Stimulated activated CD8-positive, alpha-beta memory T cell treated with anti-CD3 and anti-CD28 coated beads, Interleukin-4, amount 100 ng/mL, for 4 hours (primary cell): ENCODE results near the gene ADRA2B.
"Not testable (repeated sequence)": the region's sequence is repeated elsewhere in the genome, so short reads cannot be mapped to it uniquely, and the experiment has no call there.

ENCODE experiments used
- DNase-seq, 2 donors: peaks; one replicate each; pipeline ENCODE4 v3.0.0-alpha.2; 2020; ENCODE audit warnings: low read depth in 2 of 2, low spot score in 1 of 2

The ADRA2B gene

GRCh38 chr2:96116424-96116878, at the start of gene ADRA2B:
Gene ADRA2B, minus strand, starts transcription at chr2:96116571. Its CDS starts 422 bp downstream, at chr2:96116149.
- peak; percentile 47 to 69 for DNase-seq

- DNase-seq: no peak
These were observed 48.3 kb upstream of the ADRA2B start for GRCh38 chr2:96164459-96165184.

- peak in 1 of 2 donors; percentile 88 for DNase-seq
These were observed 47.5 kb upstream of the ADRA2B start for GRCh38 chr2:96163768-96164429.

GRCh38 chr2:96163415-96163767, 47.0 kb upstream of the ADRA2B start:
- DNase-seq: no peak

- no peak for DNase-seq
These were observed 45.5 kb upstream of the ADRA2B start for GRCh38 chr2:96161898-96162297.

- not testable (repeated sequence) for DNase-seq
These were observed 44.0 kb upstream of the ADRA2B start for GRCh38 chr2:96160366-96160765.

GRCh38 chr2:96159084-96159830, 42.9 kb upstream of the ADRA2B start:
- no peak for DNase-seq

- no peak for DNase-seq
These were observed 42.2 kb upstream of the ADRA2B start for GRCh38 chr2:96158554-96158940.

GRCh38 chr2:96157649-96158553, 41.5 kb upstream of the ADRA2B start:
- peak; percentile 83 to 91 for DNase-seq

GRCh38 chr2:96156926-96157648, 40.7 kb upstream of the ADRA2B start:
- no peak for DNase-seq

- no peak for DNase-seq
These were observed 39.8 kb upstream of the ADRA2B start for GRCh38 chr2:96156011-96156820.

- no peak for DNase-seq
These were observed 38.4 kb upstream of the ADRA2B start for GRCh38 chr2:96154506-96155380.

GRCh38 chr2:96153991-96154431, 37.6 kb upstream of the ADRA2B start:
- no peak for DNase-seq

GRCh38 chr2:96153291-96153713, 36.9 kb upstream of the ADRA2B start:
- no peak for DNase-seq

- DNase-seq: no peak
These were observed 36.2 kb upstream of the ADRA2B start for GRCh38 chr2:96152304-96153161.

GRCh38 chr2:96151595-96152303, 35.4 kb upstream of the ADRA2B start:
- DNase-seq: no peak
